Measurements from ENCODE around the gene ACOT11.

- TF ChIP-seq CTCF (IDR thresholded peaks at IDR 0.05; ENCODE audit: poor library complexity), result no peak
- no peak for TF ChIP-seq EZH2 (IDR thresholded peaks at IDR 0.05; ENCODE audit: borderline replicate concordance)
- no peak for TF ChIP-seq EZH2phosphoT487 (IDR thresholded peaks at IDR 0.05; ENCODE audit: low read depth, severe bottlenecking, unreplicated experiment)
Observed at GRCh38 chr1:54499097-54499359, 49.0 kb upstream of the ACOT11 start.
